Activated naive CD4-positive, alpha-beta T cell (primary cell): ENCODE results near the gene REV3L.

Experiments
- DNase-seq, 4 experiments: peaks; one replicate each; lab custom pipeline; 2025; lab: John Stamatoyannopoulos, UW

Gene REV3L

DNA sequence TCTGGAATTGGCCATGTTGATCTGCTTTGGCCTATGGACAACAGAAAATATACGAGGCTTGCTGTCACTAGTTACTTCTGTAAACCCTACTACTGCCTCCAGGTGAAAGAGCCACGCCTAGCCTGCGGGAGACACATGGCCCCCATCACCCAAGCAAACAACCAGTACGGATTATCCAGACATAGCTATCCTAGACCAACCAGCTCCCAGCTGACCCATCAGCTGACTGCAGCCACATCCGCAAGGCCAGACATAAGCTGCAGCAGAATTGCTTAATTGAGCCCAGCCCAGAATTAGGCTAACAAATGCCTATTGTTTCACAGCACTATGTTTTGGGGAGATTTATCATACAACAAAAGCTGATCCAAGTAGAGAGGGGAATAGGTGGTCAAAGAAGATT is 13.5 kb downstream of the REV3L start:
- DNase-seq = no peak

- no peak for DNase-seq
Measured at GRCh38 chr6:111468329-111469012, 14.5 kb downstream of the REV3L start.

GRCh38 chr6:111464184-111464583 is 18.8 kb downstream of the REV3L start:
- DNase-seq = no peak

- DNase-seq = no peak
Measured at GRCh38 chr6:111462770-111463391, 20.1 kb downstream of the REV3L start.

DNA sequence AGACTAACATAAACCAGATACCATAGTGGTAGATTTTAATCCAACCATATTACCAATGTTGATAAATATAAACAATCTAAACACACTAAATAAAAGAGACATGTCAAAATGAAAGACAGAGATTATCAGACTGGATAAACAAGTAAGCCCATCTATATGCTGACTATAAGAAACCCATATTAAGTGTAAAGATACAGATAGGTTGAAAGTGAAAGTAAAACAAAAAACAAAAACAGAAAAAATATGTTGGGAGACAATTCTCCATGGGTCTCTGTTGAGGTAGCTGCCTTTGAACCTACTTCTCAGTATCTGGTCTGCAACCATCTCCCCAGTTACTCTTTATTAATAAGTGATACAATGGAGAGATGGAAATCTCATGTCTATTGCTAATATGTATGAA is 21.2 kb downstream of the REV3L start:
- DNase-seq = no peak

GRCh38 chr6:111458670-111459232 is 24.3 kb downstream of the REV3L start:
- DNase-seq = no peak

- no peak for DNase-seq
Measured at GRCh38 chr6:111456208-111456607, 26.8 kb downstream of the REV3L start.

- no peak for DNase-seq
Measured at GRCh38 chr6:111450636-111451035, 32.4 kb downstream of the REV3L start.

- no peak for DNase-seq
Measured at GRCh38 chr6:111450087-111450486, 32.9 kb downstream of the REV3L start.

GRCh38 chr6:111449129-111449528 is 33.9 kb downstream of the REV3L start:
- no peak for DNase-seq

- no peak for DNase-seq
Measured at GRCh38 chr6:111447051-111447450, 36.0 kb downstream of the REV3L start.

DNA sequence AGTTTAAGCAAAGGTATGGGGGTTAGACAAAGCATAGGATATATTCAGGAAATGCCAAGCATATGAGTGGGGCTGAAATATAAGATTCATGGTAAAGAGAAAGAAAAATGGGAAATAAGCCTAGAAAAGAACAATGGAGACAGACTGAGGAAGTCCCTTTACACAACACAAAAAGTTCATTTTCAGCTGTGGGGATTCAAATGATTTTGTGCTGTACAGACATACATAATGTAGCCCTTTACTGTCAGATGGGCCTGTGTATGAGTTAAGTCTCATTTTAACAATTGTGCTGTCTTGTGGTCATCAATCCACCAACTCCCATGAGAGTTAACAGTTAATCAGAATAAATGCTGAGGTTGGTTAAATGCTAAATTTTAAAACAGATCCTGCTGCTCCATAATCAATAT is 37.2 kb downstream of the REV3L start:
- no peak for DNase-seq

DNA sequence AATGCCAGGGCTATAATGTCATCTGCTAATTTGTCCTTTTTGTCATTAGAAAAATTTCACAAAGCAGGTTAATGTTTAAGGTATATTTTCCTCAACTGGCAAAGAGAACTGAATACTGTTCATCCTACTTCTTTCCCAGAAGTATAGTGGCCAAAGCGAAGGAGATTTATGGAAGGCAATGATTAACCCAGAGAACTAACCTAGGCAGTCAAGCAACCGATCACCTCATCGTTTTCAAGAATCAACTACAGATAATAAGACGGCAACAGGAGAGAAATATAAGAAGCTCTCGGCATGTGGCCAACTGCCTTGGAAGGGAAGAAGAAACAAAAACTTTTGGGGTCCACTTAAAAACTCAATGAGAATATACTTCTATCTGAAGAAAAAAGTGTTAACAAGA is 38.2 kb downstream of the REV3L start:
- no peak for DNase-seq

GRCh38 chr6:111441678-111442243 is 41.3 kb downstream of the REV3L start:
- no peak for DNase-seq

DNA sequence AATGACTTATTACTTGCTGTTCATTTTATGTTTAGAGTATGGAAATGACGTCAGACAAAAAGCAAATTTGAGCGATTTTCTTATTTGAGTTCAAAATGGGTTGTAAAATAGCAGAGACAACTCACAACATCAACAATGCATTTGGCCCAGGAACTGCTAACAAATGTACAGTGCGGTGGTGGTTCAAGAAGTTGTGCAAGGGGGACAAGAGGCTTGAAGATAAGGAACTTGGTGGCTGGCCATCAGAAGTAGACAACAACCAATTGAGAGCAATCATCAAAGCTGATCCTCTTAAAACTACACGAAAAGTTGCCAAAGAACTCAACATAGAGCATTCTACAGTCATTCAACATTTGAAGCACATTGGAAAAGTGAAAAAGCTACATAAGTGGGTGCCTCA is 43.8 kb downstream of the REV3L start:
- DNase-seq = no peak

GRCh38 chr6:111437573-111437972 is 45.4 kb downstream of the REV3L start:
- DNase-seq = no peak

GRCh38 chr6:111432511-111432910 is 50.5 kb downstream of the REV3L start:
- no peak for DNase-seq

GRCh38 chr6:111430605-111431376 is 52.2 kb downstream of the REV3L start:
- no peak for DNase-seq

GRCh38 chr6:111429571-111429970 is 53.4 kb downstream of the REV3L start:
- DNase-seq = no peak

- no peak for DNase-seq
Measured at GRCh38 chr6:111428811-111429210, 54.2 kb downstream of the REV3L start.

DNA sequence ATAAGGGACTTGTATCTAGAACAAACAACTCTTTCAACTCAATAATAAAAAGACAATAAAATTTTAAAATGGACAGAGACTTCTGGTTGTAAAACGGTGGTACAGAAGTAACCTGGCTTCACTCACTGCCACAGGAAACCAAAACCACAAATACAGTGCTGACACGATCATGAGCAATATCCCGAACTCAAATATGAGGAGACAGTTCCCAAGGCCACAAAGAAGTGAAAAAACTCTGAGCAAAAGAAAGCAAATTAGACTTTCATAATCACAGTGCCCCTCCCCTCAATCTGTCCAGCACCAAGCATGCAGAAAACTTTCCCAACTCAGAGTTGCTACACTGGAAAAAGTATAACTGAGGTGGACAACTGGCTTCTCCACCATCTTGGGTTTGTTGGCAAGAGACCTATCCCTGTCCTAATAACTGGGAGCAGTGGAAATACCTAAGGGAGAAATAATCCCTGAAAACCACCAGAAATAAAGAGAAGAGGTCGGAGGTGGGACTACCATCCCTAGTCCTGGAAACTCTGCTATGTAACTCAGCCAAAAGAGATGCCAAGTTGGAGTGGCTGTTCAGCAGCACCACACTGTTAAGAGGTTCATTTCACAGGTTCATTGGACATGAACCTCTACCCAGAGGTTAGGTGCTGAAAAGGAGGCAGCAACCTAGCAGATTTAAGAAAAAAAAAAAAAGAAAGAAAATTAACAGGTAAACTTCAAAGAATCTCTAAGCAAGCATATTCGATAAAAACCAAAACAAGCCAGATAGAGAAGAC is 55.5 kb downstream of the REV3L start:
- no peak for DNase-seq
